Left lobe of liver (tissue), 2 donors: ENCODE data around the gene ZNF284. TPM values are rescaled to one million over a fixed set of nuclear protein-coding genes. Genes with fewer than 3 reads are reported as not detected.

Experiments
- ATAC-seq: fragments of 200-7000 bp; cut with Tn5 transposase; one replicate; pipeline ENCODE4 v1.9.1; 2020; ENCODE audit warnings: mild to moderate bottlenecking, moderate library complexity
- DNase-seq: peaks from one replicate; pipeline ENCODE4 v3.0.0-alpha.2; 2020; ENCODE audit warnings: low spot score
- total RNA-seq: library from RNA; stranded (reverse); gene quantifications from one replicate; pipeline ENCODE4 v1.2.1, GENCODE V29; 2021
- donor health status: DM: no; HTN: no; CAD: no; lungs with moderate emphysema.
- donor health status: DM: no; HTN: yes; CAD: no.

Gene ZNF284
- total RNA-seq: 0.68 TPM

DNA sequence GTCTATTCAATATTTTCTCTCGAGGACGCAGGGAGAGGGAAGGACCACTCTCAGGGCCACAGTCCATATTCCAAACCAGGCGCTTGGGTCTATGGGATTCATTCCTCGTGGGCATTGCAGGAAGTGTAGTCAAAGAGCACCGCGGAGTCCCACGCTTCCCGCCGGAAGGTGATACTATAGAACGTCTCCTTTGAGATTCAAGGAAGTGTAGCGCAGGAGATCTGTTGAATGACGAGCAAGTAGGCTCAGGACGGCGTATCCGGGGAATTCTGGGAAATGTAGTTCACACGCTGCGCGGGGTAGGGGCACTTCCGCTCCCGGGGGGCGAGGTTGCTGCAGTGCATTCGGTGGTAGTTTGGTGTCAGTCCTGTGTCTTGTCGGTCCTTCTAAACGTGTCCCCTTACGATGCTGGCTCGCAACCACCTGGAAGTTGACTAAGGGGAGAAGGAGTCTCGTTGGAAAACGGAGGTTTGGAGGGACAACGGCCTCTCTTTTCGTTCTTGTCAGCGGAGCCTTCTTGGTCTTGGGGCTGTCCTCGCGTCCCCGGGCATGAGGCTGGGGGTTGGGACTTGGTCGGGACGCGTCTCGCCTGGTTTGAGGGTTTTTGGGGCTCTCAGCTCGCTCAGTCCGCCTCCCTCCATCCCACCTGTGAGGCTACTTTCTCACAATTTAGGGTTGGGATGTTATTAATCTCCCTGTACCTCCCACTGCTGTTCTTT, at the start of gene ZNF284:
TSS of gene ZNF284 (plus strand) at position 336 of the 719 bp plus-strand sequence. CDS start 4,231 bp downstream, outside the sequence.
- ATAC-seq (peak; percentile 100), DNase-seq (peak; percentile 82)

DNA sequence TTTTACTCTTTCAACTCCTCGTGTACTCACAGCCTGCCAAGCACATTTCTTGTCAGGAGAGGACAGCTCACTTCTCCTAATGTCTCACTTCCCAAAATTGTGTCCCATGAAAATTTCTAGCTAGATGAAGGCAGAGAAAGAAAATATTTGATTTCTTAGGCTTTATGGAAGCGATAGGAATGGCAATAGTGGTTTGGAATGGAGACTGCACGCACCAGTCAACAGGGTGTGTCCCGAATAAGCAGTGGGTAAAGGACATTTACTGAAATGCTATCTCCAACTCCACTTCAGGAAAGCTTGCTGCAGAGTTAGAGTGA, 47.1 kb upstream of the ZNF284 start:
- ATAC-seq: no peak
- DNase-seq: no peak

- DNase-seq (peak; percentile 88), ATAC-seq (peak; percentile 100)
Observed at GRCh38 chr19:44025217-44025936, 46.6 kb upstream of the ZNF284 start, which contains the start of gene ZNF222. TSS of gene ZNF222 (plus strand) at chr19:44025379. CDS start at chr19:44025437, 58 bp downstream.

GRCh38 chr19:44026622-44027021, 45.3 kb upstream of the ZNF284 start:
- DNase-seq: no peak
- ATAC-seq: no peak

- no peak for ATAC-seq
- no peak for DNase-seq
Observed at GRCh38 chr19:44032001-44032610, 39.9 kb upstream of the ZNF284 start.

DNA sequence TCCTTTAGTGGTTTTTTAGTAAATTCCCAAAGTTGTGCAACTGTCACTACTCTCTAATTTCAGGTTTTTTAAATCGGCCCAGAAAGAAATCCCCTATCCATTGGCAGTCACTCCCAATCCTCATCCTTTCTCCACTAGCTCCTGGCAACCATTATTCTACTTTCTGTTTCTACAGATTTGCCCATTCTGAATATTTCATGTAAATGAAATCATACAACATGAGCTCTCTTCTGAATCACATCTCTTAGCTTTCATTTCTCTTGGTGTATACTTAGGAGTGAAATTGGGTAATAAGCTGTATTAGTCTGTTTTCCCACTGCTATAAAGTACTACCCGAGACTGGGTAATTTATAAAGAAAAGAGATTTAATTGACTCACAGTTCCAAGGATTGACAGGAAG, 29.8 kb upstream of the ZNF284 start:
- DNase-seq: no peak
- ATAC-seq: no peak

- ATAC-seq (no peak), DNase-seq (no peak)
Observed at GRCh38 chr19:44050740-44051649, 21.0 kb upstream of the ZNF284 start.

DNA sequence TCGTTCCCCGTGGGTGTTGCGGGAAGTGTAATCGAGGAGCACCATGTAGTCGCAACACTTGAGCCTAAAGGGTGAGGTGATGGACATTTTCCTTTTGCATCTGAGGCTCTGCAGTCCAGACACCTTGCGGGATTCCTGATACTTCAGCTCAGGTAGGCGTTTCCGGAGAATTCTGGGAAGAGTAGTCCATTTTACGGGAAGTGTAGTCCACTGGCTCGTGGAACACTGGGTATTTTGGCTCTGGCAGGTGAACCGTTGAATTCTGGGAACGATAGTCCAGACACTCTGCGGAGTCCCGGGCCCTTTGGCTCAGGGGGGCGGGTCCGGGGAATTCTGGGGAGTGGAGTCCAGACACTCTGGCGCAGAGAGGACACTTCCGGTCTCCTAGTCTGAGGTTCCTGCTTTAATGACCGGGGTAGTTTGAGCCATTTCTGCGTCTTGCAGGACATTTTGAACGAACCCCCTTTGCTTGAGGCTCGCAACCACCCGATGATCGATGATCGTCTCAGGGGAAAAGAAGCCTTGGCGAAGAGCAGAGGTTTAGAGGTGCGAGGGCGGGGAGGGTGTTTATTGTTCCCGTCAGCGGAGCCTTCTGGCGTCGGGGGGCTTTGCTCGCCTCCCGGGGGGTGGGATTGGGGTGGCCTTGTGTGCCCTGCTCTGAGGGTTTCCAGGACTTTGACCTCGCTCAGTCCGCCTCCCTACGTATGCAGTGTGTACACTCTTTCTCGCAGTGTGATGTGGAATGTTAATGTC, 20.1 kb upstream of the ZNF284 start, which contains the start of gene ZNF223:
TSS of gene ZNF223 (plus strand) at position 387 of the 753 bp plus-strand sequence. CDS start 3,141 bp downstream, outside the sequence.
- ATAC-seq (peak; percentile 100), DNase-seq (peak; percentile 97)

GRCh38 chr19:44055870-44056269, 16.1 kb upstream of the ZNF284 start:
- DNase-seq (no peak), ATAC-seq (no peak)

DNA sequence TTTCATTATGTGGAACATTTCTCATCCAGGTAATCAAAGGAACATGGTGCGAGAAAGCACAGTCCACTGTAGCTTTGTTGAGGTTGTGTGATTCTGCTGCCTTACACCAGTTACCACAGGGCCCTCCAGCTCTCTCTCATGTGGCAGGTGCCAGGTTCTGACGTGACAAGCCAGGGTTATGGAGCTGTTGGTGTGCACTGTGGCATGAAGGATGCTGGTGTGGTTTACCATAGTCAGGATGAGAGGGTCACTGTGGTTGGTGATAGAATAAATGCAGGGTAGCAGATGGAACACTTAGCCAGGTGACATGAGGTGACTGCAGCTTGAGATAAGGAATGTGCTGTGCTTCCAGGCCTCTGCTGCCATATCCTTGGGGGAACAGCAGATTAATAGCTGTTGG, 12.7 kb upstream of the ZNF284 start:
- ATAC-seq (no peak), DNase-seq (no peak)

DNA sequence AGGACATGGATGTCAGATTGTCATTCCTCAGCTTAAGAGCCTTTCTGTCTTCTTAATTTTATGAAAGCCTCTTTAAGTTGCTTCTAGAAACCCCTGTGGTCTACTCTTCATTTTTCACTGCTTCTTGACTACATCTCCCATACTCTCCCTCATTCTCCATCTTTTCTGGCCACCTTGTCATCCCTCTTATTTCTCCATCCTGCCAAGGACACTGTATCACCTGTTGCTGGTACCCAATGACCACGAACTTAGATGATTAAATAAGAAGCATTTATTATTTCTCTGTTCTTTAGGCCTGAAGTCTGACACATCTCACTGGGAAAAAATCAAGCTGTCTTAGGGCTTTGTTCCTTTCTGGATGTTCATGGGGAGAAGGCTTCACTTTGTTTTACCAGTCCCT, 10.9 kb upstream of the ZNF284 start:
- ATAC-seq (no peak), DNase-seq (no peak)

- ATAC-seq (no peak), DNase-seq (no peak)
Observed at GRCh38 chr19:44066305-44066704, 5.7 kb upstream of the ZNF284 start.

DNA sequence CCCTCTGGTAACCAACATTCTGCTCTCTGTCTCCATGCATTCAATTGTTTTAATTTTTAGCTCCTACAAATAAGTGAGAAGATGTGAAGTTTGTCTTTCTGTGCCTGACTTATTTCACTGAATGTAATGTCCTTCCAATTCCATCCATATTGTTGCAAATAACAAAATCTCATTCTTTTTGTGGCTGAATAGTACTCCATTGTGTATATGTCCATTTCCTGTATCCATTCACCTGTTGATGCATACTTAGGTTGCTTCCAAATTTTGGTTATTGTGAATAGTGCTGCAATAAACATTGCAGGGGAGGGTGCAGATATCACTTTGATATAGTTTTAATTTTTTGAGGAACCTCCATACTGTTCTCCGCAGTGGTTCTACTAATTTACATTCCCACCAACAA, 2.5 kb upstream of the ZNF284 start:
- ATAC-seq (no peak), DNase-seq (no peak)

- no peak for ATAC-seq
- no peak for DNase-seq
Observed at GRCh38 chr19:44072543-44073401, 813 bp downstream of the ZNF284 start.

- no peak for DNase-seq
- no peak for ATAC-seq
Observed at GRCh38 chr19:44076325-44076724, 4.4 kb downstream of the ZNF284 start.

GRCh38 chr19:44092108-44092507, 20.1 kb downstream of the ZNF284 start:
- no peak for DNase-seq
- ATAC-seq: no peak

GRCh38 chr19:44093931-44094765, 22.2 kb downstream of the ZNF284 start, which contains the start of gene ZNF224:
TSS of gene ZNF224 (plus strand) at chr19:44094361. CDS start at chr19:44097874, 3,513 bp downstream.
- peak; percentile 98 for ATAC-seq
- DNase-seq: peak; percentile 94

GRCh38 chr19:44107751-44108150, 35.8 kb downstream of the ZNF284 start:
- DNase-seq (no peak), ATAC-seq (no peak)
